Left colon (tissue), 2 donors: Measurements from ENCODE around the gene EPOP. TPM values are rescaled to one million over a fixed set of nuclear protein-coding genes. Genes with fewer than 3 reads are reported as not detected.
"Not testable (repeated sequence)": the region's sequence is repeated elsewhere in the genome, so short reads cannot be mapped to it uniquely, and the experiment has no call there.

Experiments
- ATAC-seq: fragments of 200-7000 bp; cut with Tn5 transposase; one replicate; pipeline ENCODE4 v1.9.1; 2020; ENCODE audit warnings: mild to moderate bottlenecking, moderate library complexity
- DNase-seq, 2 donors: peaks; one replicate each; pipeline ENCODE4 v3.0.0-alpha.2; 2020
- intact Hi-C, 2 donors: fragments of 100-400 bp; cut with DNase I in 1 of 2; cut with micrococcal nuclease in 1 of 2; formaldehyde crosslinking; loops; one replicate each; pipeline versions ENCODE4 v1.11.2 to v1.14.0; 2022; cut with DNase I, micrococcal nuclease
- total RNA-seq, 2 donors: library from RNA; stranded (reverse); fragmentation: NEBNext Ultra II Directional; extraction: Animal tissue kit (Norgen Biotek cat#: 25700); gene quantifications; one replicate each; pipeline ENCODE4 v1.2.1, GENCODE V29; 2021
- donor health status: DM: no; HTN: no; CAD: no.
- donor health status: DM: yes; HTN: yes; CAD: no.

Gene EPOP
- total RNA-seq, 2 donors from 2014 or later, result 0.22 to 0.46 TPM

GRCh38 chr17:38658741-38659345 lies 15.9 kb downstream of the EPOP start:
- intact Hi-C loops, result no loop called here
- DNase-seq (no peak), ATAC-seq (no peak)

- ATAC-seq (no peak), DNase-seq (no peak)
- intact Hi-C loops, result no loop called here
Observed at GRCh38 chr17:38657824-38658740, 16.7 kb downstream of the EPOP start.

- intact Hi-C loops, result no loop called here
- peak in 1 of 2 donors; percentile 25 for DNase-seq
Observed at GRCh38 chr17:38656959-38657823, 17.6 kb downstream of the EPOP start.

DNA sequence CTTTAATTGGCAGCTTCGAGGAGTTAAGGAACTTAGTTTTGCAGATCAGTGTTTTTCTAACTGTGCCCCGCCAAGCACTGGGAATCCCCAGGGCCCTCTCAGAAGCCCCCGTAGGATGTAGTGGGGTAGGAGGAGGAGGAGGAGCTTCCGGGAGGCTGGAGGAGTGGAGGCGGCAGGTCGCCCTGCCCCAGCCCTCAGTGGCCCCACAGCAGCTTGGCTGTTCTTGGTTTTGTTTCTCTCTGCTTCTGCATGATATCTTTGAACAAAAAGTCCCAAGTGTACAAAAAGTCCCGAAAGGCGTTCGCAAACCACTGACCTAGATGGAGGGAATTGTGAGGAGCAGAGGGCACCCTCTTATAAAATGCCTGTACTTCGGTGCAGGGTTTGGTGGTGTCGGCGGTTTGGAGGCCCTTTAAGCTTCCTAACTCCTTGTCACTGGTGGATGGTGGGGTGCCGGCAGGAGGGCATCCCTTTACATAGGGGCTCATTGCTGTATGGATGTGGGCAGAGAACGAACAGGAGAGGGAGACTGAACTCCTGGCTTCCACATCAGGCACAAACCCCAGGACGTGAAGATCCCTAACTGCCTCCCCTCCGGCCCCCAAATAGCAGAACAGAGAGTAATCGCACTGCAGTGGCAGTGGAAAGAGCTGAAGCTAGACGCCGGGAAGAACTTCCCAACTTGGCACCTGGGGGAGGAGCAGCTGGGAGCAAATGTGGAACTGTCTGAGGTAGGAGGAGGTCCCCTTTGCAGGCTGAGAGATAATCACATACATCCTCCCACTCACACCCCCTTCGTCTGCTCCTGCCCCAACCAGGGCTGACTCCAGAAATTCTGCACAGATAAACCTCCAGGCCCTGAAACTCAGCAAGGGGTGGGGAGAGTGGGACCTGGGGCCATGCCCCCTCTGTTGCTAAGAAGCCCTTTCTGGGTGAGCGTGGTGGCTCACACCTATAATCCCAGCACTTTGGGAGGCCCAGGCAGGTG lies 20.1 kb downstream of the EPOP start:
- intact Hi-C loops, result no loop called here
- ATAC-seq (no peak), DNase-seq (no peak)

More at GRCh38 chr17:38656959-38657823, 17.6 kb downstream of the EPOP start:
- peak; percentile 70 for ATAC-seq

- intact Hi-C loops, result no loop called here
- DNase-seq (no peak), ATAC-seq (no peak)
Observed at GRCh38 chr17:38653679-38654078, 21.1 kb downstream of the EPOP start.

GRCh38 chr17:38653230-38653629 lies 21.5 kb downstream of the EPOP start:
- DNase-seq (no peak), ATAC-seq (no peak)
- intact Hi-C loops, result no loop called here

- ATAC-seq, intact Hi-C loops, DNase-seq: not testable (repeated sequence)
Observed at GRCh38 chr17:38650653-38651173, 24.0 kb downstream of the EPOP start.

- intact Hi-C loops, result no loop called here
- ATAC-seq (no peak), DNase-seq (no peak)
Observed at GRCh38 chr17:38637951-38638350, 36.8 kb downstream of the EPOP start.

DNA sequence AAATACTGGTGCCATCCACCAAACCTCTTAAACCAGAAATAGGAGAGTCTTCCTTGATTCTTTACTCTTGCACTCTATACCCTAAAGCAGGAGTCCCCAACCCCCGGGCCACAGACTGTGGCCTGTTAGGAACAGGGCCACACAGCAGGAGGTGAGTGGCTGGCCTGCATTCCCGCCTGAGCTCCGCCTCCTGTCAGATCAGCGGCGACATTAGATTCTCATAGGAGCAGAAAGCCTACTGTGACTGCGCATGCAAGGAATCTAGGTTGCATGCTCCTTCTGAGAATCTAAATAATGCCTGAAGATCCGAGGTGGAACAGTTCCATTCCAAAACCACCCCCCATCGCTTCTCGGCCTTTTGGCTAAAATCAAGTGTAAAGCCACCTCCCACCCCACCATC lies 38.7 kb downstream of the EPOP start:
- ATAC-seq (no peak), DNase-seq (no peak)
- intact Hi-C loops, result no loop called here

DNA sequence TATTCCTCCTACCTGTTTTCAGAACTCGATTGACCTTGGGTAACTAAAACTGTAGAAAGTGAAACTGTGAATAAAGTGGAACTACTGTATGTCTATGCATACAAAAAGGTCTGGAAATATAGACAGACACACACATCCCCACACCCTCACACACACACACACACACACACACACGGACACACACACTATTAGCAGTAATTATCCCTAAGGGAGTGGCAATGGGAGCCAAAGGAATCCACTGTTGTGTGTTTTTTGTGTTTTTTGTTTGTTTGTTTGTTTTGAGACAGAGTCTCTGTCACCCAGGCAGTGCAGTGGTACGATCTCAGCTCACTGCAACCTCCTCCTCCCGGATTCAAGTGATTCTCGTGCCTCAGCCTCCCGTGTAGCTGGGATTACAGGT lies 42.4 kb downstream of the EPOP start:
- intact Hi-C loops, result no loop called here
- ATAC-seq (no peak), DNase-seq (no peak)

DNA sequence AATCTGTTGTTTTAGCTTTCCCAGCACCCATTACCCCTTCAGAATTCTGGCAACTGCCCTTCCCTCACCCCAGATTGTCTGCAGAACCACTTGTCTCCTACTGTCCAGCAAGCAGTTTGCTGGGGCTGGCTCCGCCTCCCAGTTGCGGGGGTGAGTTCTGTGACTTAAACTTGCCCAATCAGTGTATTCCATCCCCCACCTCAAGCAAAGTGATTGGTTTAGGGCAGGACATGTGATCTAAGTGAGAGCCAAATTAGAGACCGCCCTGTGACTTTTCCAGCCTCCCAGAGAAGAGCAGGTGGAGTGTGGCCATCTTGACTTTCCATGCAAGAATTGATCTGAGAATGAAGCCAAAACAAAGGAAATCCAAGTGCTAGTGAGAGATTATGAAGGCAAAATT lies 46.3 kb downstream of the EPOP start:
- ATAC-seq (no peak), DNase-seq (no peak)
- intact Hi-C loops, result no loop called here

GRCh38 chr17:38627957-38628356 lies 46.8 kb downstream of the EPOP start:
- DNase-seq, result no peak
- intact Hi-C loops, result no loop called here
- ATAC-seq, result no peak

DNA sequence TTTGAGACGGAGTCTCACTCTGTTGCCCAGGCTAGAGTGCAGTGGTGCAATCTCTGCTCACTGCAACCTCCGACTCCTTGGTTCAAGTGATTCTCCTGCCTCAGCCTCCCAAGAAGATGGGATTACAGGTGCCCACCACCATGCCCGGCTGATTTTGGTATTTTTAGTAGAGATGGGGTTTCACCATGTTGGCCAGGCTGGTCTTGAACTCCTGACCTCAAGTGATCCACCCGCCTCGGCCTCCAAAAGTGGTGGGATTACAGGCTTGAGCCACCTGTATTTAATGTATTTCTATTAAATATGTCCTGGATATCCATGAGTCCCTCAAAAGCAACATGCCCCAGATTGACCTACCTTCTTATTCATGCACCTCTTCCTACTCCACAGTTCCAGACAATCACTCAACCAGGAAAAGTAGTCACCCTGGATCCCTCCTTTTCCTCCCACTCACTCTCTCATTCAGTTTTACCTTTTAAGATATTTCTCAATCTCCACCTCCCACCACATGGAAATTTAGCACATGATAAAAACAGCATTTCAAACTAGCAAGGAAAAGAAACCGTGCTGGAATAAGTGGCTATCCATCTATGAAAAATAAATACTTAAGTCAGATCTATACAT lies 48.0 kb downstream of the EPOP start:
- ATAC-seq, intact Hi-C loops, DNase-seq: not testable (repeated sequence)

DNA sequence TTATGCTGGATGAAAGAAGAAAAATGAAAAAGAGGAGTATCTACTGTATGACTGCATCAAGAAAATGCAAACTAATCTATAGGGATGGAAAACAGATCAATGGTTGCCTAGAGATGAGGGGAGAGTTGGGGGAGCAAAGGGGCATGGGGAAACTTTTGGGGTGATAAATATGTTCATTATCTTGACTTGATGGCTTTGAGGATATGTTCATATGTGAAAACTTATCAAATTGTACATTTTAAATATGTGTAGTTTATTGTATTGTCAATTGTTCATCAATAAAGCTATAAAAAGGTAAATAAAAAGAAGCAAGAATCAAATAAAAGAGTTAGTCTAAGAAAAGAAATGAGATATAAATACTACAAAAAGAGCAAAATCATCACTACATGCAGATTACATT lies 49.3 kb downstream of the EPOP start:
- intact Hi-C loops, result no loop called here
- no peak for ATAC-seq
- DNase-seq, result no peak

GRCh38 chr17:38624782-38625355 lies 49.9 kb downstream of the EPOP start:
- intact Hi-C loops, DNase-seq: not testable (repeated sequence)

More at GRCh38 chr17:38624782-38625355, 49.9 kb downstream of the EPOP start:
- not testable (repeated sequence) for ATAC-seq
